GM21786 (cell line): ENCODE measurements around the gene FRMD3.

Experiments
- ATAC-seq: cut with Tn5 transposase; IDR thresholded peaks from one replicate; pipeline ENCODE4 v1.9.1; 2021; ENCODE audit not compliant: unreplicated experiment

FRMD3 gene

GRCh38 chr9:83343366-83343999 lies 194.7 kb downstream of the FRMD3 start:
- ATAC-seq = no peak

DNA sequence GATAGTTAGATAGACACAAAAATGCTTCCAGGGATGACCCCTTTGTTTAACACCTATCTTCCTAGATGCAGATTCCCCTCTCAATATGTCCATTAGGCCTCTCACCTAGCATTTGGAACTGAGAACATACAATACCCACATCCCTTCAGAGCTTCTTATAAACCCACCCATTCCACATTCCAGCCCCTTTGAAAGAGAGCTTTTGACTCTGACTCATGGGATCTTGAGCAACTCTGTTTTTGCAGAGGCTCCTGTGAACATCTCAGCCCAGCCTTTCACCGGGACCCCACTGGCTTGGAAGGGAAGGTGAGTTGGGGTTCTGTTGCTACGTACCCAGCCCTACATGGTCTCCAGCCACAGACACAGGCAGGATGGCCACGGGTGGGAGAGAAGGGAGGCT lies 195.5 kb downstream of the FRMD3 start:
- no peak for ATAC-seq

- ATAC-seq = no peak
These were observed 196.2 kb downstream of the FRMD3 start for GRCh38 chr9:83342006-83342405.

- ATAC-seq = no peak
These were observed 197.8 kb downstream of the FRMD3 start for GRCh38 chr9:83340451-83340850.

DNA sequence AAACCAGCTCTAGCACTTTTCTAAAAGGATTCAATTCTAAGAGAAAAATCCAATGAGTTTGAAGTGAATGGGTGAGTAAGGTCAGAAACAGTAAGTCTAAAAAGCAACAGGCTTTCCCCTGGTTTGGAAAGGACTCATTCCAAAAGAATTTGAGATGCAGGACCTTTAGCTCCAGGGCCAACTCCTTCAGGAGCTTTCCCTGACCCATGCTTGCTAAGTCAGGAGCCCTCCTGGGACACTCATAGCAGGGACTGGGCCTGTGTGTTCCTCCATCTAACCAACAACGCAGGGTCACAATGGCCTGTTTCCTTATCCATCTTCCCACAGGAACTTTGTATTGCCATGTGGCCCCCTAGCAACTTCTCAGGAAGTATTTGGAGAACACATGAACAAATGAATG lies 198.8 kb downstream of the FRMD3 start:
- no peak for ATAC-seq

DNA sequence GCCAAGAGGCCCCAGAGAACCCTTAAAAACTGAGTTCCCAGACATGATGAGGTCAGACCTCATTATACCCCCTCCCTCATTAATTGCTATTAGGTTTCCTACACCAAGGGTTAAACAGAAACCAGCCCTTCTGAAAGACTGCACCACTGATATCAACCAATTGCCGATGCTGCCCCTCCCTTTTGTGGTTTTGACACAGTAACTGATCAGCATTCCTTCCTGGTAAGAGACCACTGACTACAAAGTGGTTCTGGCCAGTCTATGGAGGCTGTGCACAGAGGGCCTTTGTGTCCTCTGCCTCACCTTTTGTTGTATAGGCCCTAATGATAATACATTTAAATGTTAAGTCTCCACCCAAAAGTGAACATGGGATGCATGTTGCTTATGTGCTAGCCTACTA lies 201.5 kb downstream of the FRMD3 start:
- no peak for ATAC-seq

- ATAC-seq = peak; percentile 65
These were observed 203.9 kb downstream of the FRMD3 start for GRCh38 chr9:83334320-83334719.

DNA sequence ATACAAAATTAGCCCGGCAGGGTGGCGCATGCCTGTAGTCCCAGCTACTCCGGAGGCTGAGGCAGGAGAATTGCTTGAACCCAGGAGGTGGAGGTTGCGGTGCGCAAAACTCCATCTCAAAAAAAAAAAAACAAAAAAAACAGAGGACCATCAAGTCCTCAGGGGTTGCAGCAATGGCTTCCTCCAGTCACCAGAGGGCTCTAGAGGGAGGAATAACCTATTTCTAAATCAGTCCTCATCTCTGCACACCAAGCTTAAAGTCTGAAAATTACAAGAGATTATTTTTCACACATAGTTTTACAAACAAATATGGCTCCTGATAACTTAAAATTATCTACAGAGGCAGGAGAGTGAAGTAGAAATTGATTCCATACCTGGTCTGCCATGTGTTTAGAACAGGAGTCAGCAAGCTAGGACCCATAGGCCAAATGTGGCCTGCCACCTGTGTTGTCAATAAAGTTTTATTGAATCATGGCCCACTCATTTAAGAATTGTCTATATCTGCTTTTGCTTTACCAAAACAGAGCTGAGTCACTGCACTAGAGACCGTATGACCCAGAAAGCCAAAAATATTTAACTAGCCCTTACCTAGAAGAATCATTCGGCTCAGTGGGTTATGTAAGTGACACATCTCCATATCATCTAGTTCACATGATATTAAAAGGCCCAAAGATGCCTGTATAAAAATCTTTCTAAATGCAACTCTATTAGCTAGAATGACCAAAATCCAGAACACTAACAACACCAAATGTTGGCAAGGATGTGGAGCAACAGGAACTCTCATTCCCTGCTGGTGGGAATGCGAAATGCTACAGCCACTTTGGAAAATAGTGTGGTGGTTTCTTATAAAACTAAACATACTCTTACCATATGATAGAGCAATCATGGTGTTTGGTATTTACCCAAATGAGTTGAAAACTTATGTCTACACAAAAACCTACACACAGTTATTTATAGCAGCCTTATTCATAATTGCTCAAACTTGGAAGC lies 207.7 kb downstream of the FRMD3 start:
- no peak for ATAC-seq

DNA sequence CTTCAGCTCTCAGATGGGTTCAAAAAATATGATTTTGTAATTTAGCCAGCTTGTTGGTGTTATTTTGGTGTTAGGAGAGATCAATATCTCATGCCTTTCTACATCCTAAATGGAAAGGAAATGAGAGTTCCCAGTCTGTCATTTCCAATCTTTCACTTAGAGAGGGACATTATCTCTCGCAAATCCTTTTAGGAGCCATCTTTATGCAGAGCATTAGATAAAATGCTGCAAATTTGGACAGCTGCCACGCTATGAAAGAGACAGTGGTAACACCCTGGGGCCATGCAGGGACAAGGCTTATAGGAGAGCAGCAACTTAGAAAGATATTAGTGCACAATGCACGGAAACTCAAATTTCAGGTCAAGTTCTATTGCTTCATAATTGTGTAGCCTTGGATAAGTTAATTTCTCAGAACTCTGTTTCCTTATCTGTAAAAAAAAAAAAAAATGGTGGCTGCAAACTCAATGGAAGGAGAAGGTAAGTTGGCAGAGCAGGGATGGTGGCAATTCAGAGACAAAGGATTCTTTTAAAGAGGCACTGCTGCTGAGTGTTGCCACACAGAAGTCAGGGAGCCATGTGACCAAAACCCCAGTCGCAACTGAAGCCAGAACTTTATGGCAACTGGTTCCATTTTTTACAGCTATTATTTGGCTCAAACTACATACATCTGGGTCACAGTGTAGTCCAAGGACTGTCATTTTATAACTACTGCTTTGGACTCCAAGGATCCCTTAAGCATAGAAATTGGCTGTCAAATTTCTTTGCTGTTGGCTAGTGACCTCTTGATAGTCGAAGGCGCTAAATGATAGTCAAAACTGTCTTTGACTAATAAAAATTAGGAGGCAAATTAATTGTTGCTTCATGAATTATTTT lies 210.2 kb downstream of the FRMD3 start:
- ATAC-seq = no peak

DNA sequence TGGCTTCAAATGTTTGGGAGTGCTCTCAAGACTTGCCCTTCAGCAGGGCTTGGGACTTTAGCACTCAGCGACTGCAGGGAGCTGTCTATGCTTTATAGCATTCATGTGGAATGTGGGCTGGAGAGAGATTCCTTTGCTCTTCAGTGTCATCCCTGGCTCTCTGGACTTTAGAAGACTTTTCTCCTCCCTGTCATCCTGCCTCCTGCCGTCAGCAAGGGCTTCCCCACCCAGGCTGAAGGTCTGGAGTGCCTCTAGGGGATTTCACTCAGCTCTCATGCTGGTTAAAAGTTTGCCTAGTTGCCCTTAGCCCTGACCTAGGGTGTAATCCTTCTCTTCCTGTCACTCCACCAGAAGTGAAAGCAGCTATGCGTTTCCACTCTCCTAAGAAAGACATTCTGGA lies 210.9 kb downstream of the FRMD3 start:
- ATAC-seq = no peak

DNA sequence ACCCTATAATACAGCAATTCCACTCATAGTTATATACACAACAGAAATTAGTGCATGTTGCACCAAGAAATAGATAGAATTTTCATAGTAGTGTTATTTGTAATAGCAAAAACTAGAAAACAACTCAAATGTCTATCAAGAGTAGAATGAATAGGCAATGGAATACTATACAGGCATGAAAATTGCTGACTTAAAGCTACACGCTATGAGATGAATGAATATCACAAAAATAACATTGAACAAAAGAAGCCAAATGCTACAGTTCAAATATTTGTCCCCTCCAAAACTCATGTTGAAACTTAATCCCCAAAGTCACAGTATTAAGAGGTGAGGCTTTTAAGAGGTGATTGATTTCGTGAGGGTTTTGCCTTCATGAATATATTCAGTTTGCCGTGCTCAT lies 215.1 kb downstream of the FRMD3 start:
- ATAC-seq = no peak

- ATAC-seq = no peak
These were observed 215.8 kb downstream of the FRMD3 start for GRCh38 chr9:83322438-83322837.

- ATAC-seq = no peak
These were observed 221.0 kb downstream of the FRMD3 start for GRCh38 chr9:83317244-83317643.

- no peak for ATAC-seq
These were observed 222.6 kb downstream of the FRMD3 start for GRCh38 chr9:83315649-83316048.

DNA sequence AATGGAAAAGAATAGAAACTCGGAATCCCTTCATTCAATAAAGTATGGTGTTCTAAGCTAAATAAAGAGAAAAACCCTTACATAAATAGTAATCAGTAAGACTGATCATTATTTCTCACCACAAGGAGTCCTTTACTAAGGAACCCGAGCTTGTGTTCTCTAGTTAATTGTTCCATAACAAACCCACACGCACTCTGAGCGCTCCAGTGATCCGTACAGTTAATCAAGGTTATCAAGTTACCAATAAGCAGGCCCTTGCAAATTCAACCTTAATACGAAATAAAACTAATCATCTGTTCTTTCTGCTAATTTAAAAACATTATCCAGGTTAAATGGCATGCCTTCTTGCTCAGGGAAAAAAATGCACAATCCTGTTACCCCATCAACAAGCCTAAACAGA lies 224.4 kb downstream of the FRMD3 start:
- ATAC-seq = no peak

DNA sequence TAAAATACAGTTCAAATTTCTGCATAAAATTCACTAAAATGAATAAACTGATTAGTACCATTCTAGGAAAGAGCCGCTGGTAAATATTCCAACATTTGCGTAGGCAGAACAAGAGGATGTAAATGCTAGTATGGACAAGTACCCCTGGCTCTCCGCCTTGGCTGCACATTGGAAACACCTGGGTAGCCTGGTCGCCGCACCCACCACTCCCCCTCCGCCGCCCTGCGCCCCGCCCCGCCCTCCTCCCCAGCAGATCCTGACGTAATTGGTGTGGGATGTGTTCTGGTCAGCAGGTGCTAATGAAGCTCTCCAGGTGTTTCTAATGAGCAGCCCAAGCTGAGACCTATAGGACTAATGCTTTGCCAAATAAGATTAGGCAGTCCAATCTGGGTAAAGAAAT lies 225.7 kb downstream of the FRMD3 start:
- no peak for ATAC-seq

DNA sequence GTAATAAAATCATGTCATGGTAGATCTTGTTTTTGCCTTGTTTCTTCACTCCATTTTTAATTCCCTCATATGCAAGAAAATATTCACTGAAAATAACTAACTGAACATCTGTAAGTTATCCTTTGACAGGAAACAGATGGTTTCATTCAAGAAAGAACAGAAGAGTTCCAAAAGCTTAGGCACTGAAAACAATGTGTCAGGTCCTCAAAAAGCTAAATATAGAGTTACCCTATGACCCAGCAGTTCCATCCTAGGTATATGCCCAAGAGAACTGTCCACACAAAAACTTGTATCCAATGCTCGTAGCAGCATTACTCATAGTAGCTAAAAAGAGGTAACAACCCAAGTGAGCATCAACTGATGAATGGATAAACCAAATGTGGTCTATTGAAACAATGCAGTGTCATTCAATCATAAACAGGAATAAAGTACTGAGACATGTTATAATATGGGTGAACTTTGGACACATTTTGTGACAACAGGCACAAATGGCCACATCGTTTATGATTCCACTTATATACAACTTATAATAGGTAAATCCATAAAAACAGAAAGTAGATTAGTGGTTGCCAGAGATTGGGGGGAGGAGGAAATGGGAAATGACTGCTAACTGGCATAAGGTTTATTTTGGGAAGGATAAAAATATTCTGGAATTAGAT lies 231.0 kb downstream of the FRMD3 start:
- ATAC-seq = no peak

- no peak for ATAC-seq
These were observed 233.5 kb downstream of the FRMD3 start for GRCh38 chr9:83304686-83305085.

DNA sequence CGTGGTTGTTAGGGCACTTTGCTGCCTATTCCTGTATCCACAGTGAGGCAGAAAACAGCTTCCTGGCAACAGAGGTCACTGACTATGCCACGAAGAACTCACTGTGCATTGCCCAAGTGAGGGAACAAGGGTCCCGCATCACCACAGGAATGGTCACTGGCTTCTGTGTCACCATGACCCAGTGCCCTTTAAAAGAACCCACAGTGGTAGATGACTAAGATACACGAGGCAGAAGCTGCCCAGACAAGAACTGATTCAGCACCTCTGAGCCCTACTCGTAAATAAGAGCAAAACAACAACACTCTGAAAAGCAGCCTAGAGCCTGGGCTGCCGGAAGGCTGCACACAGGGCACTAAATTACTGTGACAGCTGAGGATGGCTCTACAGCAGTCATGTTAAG lies 238.6 kb downstream of the FRMD3 start:
- ATAC-seq = no peak

DNA sequence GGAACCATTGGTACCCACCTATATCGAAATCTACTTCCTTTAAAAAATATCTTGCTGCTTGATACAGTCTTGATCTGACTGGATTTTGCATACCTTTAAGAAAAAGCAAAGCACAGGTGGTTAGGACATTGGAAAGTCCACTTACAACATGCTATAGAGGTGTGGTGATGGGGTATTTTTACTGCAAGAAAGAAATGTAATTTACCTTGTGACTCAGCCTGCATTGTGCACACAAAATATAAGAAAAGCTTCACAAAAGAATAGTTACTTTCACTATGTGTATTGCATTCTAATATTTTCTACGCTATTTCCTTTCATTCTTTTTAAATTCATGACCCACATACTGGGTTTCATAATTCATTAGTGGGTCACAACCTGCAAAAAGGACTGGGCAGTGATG lies 239.1 kb downstream of the FRMD3 start:
- ATAC-seq = no peak

DNA sequence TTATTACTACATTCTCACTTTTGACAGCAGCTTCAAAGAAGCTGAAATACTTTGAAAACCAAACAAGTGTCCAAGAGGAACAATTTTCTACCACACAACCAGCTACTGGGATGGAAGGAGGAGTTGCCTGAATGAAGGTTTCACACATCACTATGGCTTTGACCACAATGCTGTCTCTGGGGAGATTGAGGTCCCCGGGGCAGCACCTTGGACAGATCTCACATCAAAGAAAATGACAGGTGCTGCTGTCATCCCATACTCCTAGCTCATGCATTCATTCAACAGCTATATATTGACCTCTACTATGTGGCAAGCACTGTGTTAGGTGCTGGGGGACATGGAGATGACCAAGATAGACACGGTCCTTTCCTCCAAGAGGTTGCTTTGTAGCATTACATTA lies 242.1 kb downstream of the FRMD3 start:
- ATAC-seq = peak; percentile 74
